ENCODE results near the gene XRCC4.

DNA sequence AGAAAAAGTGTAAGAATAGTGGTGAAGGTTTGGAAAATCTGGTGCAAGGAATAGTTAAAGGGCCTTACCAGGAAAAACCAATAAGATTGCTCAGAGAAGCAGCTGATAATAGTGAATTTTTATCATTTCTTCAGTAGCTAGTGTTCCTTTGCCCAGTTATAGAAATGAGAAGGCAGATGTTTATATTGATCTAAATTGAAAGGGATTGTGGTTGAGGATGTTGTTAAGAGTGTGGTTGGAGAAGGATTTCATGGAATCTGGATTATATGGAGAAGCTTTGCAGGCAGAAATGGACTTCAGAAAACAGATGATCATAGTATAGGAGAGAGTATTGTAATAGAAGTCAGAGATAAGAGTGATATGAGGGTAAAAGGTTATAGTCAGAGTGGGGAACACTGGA, 102.6 kb downstream of the XRCC4 start:
- TF ChIP-seq POLR2A (IDR thresholded peaks at IDR 0.05; ENCODE audit: control extremely low read depth in 1 of 2, low read depth in 2 of 2, low read length in 2 of 2) (no peak), EZH2 (IDR thresholded peaks at IDR 0.05; ENCODE audit: low read depth, low read length, severe bottlenecking) (no peak), CTCF (IDR thresholded peaks at IDR 0.05; ENCODE audit: control extremely low read depth in 1 of 3, insufficient read depth in 1 of 3, low read depth in 1 of 3, low read length in 3 of 3) (no peak), CHD2 (IDR thresholded peaks at IDR 0.05; ENCODE audit: low read length) (no peak)
